ENCODE data around the gene HAPLN3.

DNA sequence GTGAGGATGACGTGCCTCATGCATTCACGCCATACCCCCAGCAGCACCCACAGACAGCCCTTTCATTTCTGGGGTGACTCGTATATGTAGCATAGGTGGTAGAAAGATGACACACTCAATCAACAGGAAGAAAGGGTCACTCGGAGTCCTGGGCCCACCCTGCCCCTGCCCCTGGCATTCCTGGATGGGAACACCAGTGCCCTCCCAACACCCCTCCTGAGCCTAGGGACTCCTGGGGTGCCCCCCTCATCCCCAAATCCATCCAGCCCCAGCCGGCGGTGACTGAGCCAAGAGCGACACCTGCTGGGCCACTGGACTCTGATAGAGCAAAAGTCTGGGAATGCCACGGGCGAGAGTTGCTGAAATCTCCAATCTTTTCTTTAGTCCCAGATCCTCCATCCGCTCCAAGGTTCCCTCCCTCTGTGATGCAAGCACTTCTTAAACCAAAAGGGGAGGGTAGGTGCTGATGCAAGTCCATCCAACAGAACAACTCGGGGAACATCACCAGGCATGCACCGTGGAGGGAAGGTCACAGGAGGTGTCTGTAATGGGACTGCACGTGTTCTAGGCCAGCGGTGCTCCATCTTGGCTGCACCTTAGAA is 61.0 kb downstream of the HAPLN3 start:
- TF ChIP-seq ZNF629 (tag by site-specific recombination; IDR thresholded peaks at IDR 0.05) (no peak), ZNF596 (tag by site-specific recombination; IDR thresholded peaks at IDR 0.05) (no peak), ZNF266 (tag by site-specific recombination; IDR thresholded peaks at IDR 0.05; ENCODE audit: low read depth) (no peak)
- TF ChIP-seq, protein P1, sequence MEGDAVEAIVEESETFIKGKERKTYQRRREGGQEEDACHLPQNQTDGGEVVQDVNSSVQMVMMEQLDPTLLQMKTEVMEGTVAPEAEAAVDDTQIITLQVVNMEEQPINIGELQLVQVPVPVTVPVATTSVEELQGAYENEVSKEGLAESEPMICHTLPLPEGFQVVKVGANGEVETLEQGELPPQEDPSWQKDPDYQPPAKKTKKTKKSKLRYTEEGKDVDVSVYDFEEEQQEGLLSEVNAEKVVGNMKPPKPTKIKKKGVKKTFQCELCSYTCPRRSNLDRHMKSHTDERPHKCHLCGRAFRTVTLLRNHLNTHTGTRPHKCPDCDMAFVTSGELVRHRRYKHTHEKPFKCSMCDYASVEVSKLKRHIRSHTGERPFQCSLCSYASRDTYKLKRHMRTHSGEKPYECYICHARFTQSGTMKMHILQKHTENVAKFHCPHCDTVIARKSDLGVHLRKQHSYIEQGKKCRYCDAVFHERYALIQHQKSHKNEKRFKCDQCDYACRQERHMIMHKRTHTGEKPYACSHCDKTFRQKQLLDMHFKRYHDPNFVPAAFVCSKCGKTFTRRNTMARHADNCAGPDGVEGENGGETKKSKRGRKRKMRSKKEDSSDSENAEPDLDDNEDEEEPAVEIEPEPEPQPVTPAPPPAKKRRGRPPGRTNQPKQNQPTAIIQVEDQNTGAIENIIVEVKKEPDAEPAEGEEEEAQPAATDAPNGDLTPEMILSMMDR (tag by site-specific recombination; IDR thresholded peaks at IDR 0.05), result peak; percentile 67; the same call in 1 of the 2 replicates
